ENCODE data around the gene KIRREL1.

KIRREL1 gene

GRCh38 chr1:157993147-157993917 is at the start of gene KIRREL1:
Gene KIRREL1, plus strand, starts transcription at chr1:157993645. Its CDS starts 32 bp downstream, at chr1:157993677.
- no peak for DNase-seq

GRCh38 chr1:157944663-157945280 is 48.7 kb upstream of the KIRREL1 start:
- DNase-seq = no peak

GRCh38 chr1:157948312-157949073 is 45.0 kb upstream of the KIRREL1 start:
- no peak for DNase-seq

GRCh38 chr1:157949074-157949354 is 44.4 kb upstream of the KIRREL1 start:
- no peak for DNase-seq

- no peak for DNase-seq
Observed at GRCh38 chr1:157951230-157951629, 42.2 kb upstream of the KIRREL1 start.

- no peak for DNase-seq
Observed at GRCh38 chr1:157952601-157953000, 40.8 kb upstream of the KIRREL1 start.

GRCh38 chr1:157955221-157955620 is 38.2 kb upstream of the KIRREL1 start:
- DNase-seq = no peak

GRCh38 chr1:157955857-157956256 is 37.6 kb upstream of the KIRREL1 start:
- no peak for DNase-seq

GRCh38 chr1:157956732-157957131 is 36.7 kb upstream of the KIRREL1 start:
- DNase-seq = no peak

GRCh38 chr1:157958263-157958662 is 35.2 kb upstream of the KIRREL1 start:
- no peak for DNase-seq

GRCh38 chr1:157959750-157960149 is 33.7 kb upstream of the KIRREL1 start:
- DNase-seq = no peak

- DNase-seq = no peak
Observed at GRCh38 chr1:157960773-157961172, 32.7 kb upstream of the KIRREL1 start.

- no peak for DNase-seq
Observed at GRCh38 chr1:157961805-157962762, 31.4 kb upstream of the KIRREL1 start.

GRCh38 chr1:157963713-157964112 is 29.7 kb upstream of the KIRREL1 start:
- no peak for DNase-seq

GRCh38 chr1:157965584-157965983 is 27.9 kb upstream of the KIRREL1 start:
- DNase-seq = no peak

GRCh38 chr1:157966031-157966537 is 27.4 kb upstream of the KIRREL1 start:
- DNase-seq = no peak

GRCh38 chr1:157967205-157967604 is 26.2 kb upstream of the KIRREL1 start:
- no peak for DNase-seq

GRCh38 chr1:157968508-157968907 is 24.9 kb upstream of the KIRREL1 start:
- no peak for DNase-seq

GRCh38 chr1:157968946-157969345 is 24.5 kb upstream of the KIRREL1 start:
- DNase-seq = no peak

- DNase-seq = no peak
Observed at GRCh38 chr1:157969697-157970485, 23.6 kb upstream of the KIRREL1 start.

- DNase-seq = no peak
Observed at GRCh38 chr1:157971769-157972168, 21.7 kb upstream of the KIRREL1 start.
